ENCODE results near the gene KRT2.

Gene KRT2

DNA sequence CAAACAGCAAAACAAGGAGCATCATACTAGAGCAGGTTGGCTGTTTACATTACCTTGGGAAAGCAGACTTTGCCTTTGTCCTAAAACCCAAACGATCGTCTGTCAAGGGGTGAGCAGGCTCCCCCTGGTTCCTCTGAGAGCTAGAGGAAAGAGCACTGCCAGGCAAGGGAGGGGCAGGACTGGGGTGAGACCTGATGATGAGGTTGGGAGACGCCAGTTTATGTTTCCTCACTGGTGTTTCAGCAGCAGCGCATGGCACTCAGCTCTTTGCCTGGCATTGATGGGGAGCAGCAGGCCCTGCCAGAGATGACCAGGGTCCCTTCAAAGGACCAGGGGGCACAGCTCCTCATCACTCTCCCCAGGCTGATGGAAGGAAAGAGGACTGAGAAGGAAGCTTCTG lies 7.9 kb upstream of the KRT2 start:
- Histone ChIP-seq H3K36me3 (ENCODE audit: control insufficient read depth, insufficient read depth, low read length) (no peaks in the 10 kb centered on the region), H3K4me3 (replicated peaks; ENCODE audit: low read depth, low read length) (no peak overlapping the region), H3K27me3 (replicated peaks; ENCODE audit: control insufficient read depth, insufficient read depth, low read length) (peaks cover 1% of the 10 kb centered on the region)
- TF ChIP-seq, protein P1, sequence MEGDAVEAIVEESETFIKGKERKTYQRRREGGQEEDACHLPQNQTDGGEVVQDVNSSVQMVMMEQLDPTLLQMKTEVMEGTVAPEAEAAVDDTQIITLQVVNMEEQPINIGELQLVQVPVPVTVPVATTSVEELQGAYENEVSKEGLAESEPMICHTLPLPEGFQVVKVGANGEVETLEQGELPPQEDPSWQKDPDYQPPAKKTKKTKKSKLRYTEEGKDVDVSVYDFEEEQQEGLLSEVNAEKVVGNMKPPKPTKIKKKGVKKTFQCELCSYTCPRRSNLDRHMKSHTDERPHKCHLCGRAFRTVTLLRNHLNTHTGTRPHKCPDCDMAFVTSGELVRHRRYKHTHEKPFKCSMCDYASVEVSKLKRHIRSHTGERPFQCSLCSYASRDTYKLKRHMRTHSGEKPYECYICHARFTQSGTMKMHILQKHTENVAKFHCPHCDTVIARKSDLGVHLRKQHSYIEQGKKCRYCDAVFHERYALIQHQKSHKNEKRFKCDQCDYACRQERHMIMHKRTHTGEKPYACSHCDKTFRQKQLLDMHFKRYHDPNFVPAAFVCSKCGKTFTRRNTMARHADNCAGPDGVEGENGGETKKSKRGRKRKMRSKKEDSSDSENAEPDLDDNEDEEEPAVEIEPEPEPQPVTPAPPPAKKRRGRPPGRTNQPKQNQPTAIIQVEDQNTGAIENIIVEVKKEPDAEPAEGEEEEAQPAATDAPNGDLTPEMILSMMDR (IDR thresholded peaks at IDR 0.05; ENCODE audit: insufficient read depth, low read length, poor library complexity, severe bottlenecking), result no peak
- DNase-seq (ENCODE audit: extremely low read depth, insufficient read length), result no peak

DNA sequence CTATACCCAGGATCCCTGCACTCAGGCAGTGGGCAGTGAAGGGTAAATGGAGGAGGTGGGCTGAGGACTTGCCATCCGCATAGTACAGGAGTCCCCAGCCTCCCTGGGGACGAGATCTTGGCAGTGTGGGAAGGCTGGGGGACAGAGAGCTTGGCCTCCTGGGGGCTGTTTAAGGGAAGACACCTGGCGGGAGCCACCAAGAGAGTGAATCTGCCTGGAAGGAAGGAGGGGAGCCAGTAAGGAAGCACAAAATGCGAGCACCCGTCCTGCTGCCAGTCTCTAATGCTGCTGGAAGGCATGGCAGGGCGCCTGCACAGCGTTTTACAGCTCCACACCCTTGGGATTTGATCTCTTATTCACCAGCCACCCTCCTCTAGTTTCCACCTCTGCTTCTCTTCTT lies 7.4 kb upstream of the KRT2 start:
- Histone ChIP-seq H3K27me3 (replicated peaks; ENCODE audit: control insufficient read depth, insufficient read depth, low read length) (peaks cover 1% of the 10 kb centered on the region), H3K36me3 (ENCODE audit: control insufficient read depth, insufficient read depth, low read length) (no peaks in the 10 kb centered on the region), H3K4me3 (replicated peaks; ENCODE audit: low read depth, low read length) (no peak overlapping the region)
- TF ChIP-seq, protein P1 (IDR thresholded peaks at IDR 0.05; ENCODE audit: insufficient read depth, low read length, poor library complexity, severe bottlenecking), result no peak
- DNase-seq (ENCODE audit: extremely low read depth, insufficient read length), result no peak

DNA sequence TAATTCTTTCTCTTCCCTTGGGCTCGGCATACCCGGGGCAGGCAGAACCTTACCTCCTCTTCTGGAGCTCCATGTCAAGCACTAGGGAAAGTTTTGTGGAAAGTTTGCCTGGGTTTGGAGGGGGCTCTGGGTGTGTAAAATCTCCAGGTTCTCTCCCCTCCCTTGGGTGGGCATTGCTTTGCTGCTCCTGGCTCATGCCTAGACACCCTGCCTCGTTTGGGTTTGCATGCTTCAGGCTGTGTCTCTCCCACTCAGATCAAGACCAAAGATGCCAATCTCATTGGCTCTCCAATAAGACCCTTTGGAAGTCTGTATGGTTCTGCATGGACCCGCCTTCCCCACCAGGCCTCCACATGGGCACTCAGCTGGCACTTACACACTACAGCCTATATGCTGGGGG lies 6.2 kb upstream of the KRT2 start:
- H3K27me3 ChIP-seq (replicated peaks; ENCODE audit: control insufficient read depth, insufficient read depth, low read length), result peaks cover 1% of the 10 kb centered on the region
- TF ChIP-seq, protein P1 (IDR thresholded peaks at IDR 0.05; ENCODE audit: insufficient read depth, low read length, poor library complexity, severe bottlenecking), result no peak
- no peak overlapping the region for H3K4me3 ChIP-seq (replicated peaks; ENCODE audit: low read depth, low read length)
- DNase-seq (ENCODE audit: extremely low read depth, insufficient read length), result no peak
- no peaks in the 10 kb centered on the region for H3K36me3 ChIP-seq (ENCODE audit: control insufficient read depth, insufficient read depth, low read length)

DNA sequence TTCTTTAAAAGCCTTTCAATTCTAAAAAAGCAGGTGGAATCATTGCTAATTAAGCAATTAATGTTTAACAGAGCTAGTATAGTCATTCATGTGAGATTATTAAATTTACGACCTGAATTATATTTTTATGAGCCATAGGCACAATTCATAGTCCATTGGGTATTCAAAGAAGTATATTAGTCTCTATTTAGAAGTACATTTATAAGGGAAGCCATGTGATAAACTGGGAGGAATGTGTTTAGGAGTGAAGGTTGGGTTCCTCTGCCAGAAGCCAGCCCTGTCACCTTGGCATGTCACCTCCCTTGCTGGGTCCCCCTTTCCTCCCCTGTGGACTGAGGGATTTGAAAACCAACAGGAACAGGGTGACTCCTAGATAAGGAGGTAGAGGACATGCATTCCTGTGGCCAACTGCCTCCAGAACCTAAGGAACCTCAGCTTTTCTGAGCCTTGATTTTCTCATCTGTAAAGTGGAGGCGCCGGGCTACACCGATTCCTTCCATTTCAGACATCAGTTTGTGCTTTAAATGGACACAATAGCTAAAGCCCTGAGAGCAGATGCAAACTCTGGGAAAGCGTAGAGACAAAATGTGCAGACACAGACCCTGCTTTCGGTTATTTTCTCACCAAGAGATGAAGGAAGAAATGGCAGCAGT lies 5.4 kb upstream of the KRT2 start:
- H3K27me3 ChIP-seq (replicated peaks; ENCODE audit: control insufficient read depth, insufficient read depth, low read length), result peaks cover 1% of the 10 kb centered on the region

DNA sequence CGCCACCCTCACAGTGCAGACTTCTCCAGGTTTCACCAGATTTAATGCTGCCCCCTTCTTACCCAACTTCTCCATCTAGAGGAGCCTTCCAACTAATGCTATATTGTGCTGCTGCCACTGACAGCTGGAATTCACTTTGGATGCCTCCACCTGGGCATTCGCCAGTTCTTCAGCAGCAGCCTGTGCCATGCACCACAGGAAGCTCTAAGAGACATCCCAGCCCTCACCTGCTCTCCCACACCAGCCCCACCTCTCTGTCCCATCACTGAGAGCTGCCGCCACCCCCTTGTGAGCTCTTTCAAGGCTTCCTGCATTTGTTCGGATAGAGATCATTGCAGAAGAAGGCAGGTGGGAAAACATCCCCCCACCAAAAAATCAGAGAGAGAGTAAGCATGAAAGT lies 4.6 kb upstream of the KRT2 start:
- TF ChIP-seq, protein P1 (IDR thresholded peaks at IDR 0.05; ENCODE audit: insufficient read depth, low read length, poor library complexity, severe bottlenecking), result no peak
- DNase-seq (ENCODE audit: extremely low read depth, insufficient read length), result no peak
- H3K36me3 ChIP-seq (ENCODE audit: control insufficient read depth, insufficient read depth, low read length), result no peaks in the 10 kb centered on the region
- peaks cover 1% of the 10 kb centered on the region for H3K27me3 ChIP-seq (replicated peaks; ENCODE audit: control insufficient read depth, insufficient read depth, low read length)
- H3K4me3 ChIP-seq (replicated peaks; ENCODE audit: low read depth, low read length), result no peak overlapping the region

More for the DNA sequence above, 5.4 kb upstream of the KRT2 start:
- Histone ChIP-seq H3K36me3 (ENCODE audit: control insufficient read depth, insufficient read depth, low read length) (no peaks in the 10 kb centered on the region), H3K4me3 (replicated peaks; ENCODE audit: low read depth, low read length) (no peak overlapping the region)
- TF ChIP-seq, protein P1 (IDR thresholded peaks at IDR 0.05; ENCODE audit: insufficient read depth, low read length, poor library complexity, severe bottlenecking), result no peak
- DNase-seq (ENCODE audit: extremely low read depth, insufficient read length), result no peak

DNA sequence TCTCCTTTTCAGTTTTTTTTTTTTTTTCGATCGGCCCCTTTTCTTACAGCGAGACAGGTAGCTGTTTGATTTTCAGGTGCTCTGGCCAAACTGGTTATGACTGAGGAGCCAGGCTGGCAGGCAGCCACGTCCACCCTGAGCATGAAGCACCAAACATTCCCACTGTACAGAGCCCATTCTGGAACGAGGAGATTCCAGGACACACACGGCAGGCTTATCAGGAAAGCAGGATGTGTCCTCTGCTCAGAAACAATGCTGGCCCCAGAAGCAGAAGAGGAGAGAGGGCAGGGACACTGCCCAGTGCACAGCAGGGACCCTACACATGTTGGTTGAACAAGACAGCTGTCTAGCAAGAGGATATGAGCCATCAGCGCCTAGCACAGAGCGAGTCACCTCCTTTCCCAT lies 3.7 kb upstream of the KRT2 start:
- TF ChIP-seq, protein P1 (IDR thresholded peaks at IDR 0.05; ENCODE audit: insufficient read depth, low read length, poor library complexity, severe bottlenecking), result no peak
- DNase-seq (ENCODE audit: extremely low read depth, insufficient read length), result no peak
- Histone ChIP-seq H3K4me3 (replicated peaks; ENCODE audit: low read depth, low read length) (no peak overlapping the region), H3K36me3 (ENCODE audit: control insufficient read depth, insufficient read depth, low read length) (no peaks in the 10 kb centered on the region), H3K27me3 (replicated peaks; ENCODE audit: control insufficient read depth, insufficient read depth, low read length) (peaks cover 1% of the 10 kb centered on the region)
